ENCODE results near the gene DLG1.
"Not testable (repeated sequence)": the region's sequence is repeated elsewhere in the genome, so short reads cannot be mapped to it uniquely, and the experiment has no call there.

- not testable (repeated sequence) for TF ChIP-seq POLR2A (IDR thresholded peaks at IDR 0.05; ENCODE audit: low read depth, low read length); CTCF (conservative IDR thresholded peaks at IDR 0.05; ENCODE audit: low read depth, low read length); RAD21 (IDR thresholded peaks at IDR 0.05; ENCODE audit: low read length)
Measured at GRCh38 chr3:197193759-197194158, 104.7 kb downstream of the DLG1 start.

All from IMR-90 (cell line).